Progenitor cell of endocrine pancreas (in vitro differentiated cells): Measurements from ENCODE around the gene ZNF595. TPM values are rescaled to one million over a fixed set of nuclear protein-coding genes. Genes with fewer than 3 reads are reported as not detected.

Source experiments
- DNase-seq: peaks from one replicate; pipeline ENCODE4 v3.0.0; 2021; ENCODE audit warnings: low spot score; ENCODE audit not compliant: unreplicated experiment
- H3K27ac Mint-ChIP-seq: 2 replicates; pipeline ENCODE4 v1.8.0; 2021; ENCODE audit warnings: mild to moderate bottlenecking, moderate library complexity, mixed read lengths
- H3K27me3 Mint-ChIP-seq: 2 replicates; pipeline ENCODE4 v1.8.0; 2021; ENCODE audit warnings: mixed read lengths
- H3K36me3 Mint-ChIP-seq: 2 replicates; pipeline ENCODE4 v1.8.0; 2022; ENCODE audit warnings: mixed read lengths; ENCODE audit not compliant: insufficient read depth
- H3K4me1 Mint-ChIP-seq: 2 replicates; pipeline ENCODE4 v1.8.0; 2021; ENCODE audit warnings: low read depth, mixed read lengths
- H3K4me3 Mint-ChIP-seq: 2 replicates; pipeline ENCODE4 v1.8.0; 2021; ENCODE audit warnings: low read depth, mild to moderate bottlenecking, moderate library complexity, mixed read lengths
- H3K9me3 Mint-ChIP-seq: 2 replicates; pipeline ENCODE4 v1.8.0; 2021; ENCODE audit warnings: low read depth, mixed read lengths
- total RNA-seq: library from RNA; stranded (reverse); gene quantifications from 2 replicates; pipeline ENCODE4 v1.2.1, GENCODE V29; 2021
- TF ChIP-seq, protein P1 (sequence below): fragments of 200-600 bp; sonication (generic); IDR thresholded peaks from one replicate; pipeline ENCODE4 v1.5.0; 2021; ENCODE audit warnings: antibody characterized with exemption, mild to moderate bottlenecking; ENCODE audit not compliant: unreplicated experiment

The ZNF595 gene
- total RNA-seq, 1 donor from 2014 or later, result 9.5 TPM

DNA sequence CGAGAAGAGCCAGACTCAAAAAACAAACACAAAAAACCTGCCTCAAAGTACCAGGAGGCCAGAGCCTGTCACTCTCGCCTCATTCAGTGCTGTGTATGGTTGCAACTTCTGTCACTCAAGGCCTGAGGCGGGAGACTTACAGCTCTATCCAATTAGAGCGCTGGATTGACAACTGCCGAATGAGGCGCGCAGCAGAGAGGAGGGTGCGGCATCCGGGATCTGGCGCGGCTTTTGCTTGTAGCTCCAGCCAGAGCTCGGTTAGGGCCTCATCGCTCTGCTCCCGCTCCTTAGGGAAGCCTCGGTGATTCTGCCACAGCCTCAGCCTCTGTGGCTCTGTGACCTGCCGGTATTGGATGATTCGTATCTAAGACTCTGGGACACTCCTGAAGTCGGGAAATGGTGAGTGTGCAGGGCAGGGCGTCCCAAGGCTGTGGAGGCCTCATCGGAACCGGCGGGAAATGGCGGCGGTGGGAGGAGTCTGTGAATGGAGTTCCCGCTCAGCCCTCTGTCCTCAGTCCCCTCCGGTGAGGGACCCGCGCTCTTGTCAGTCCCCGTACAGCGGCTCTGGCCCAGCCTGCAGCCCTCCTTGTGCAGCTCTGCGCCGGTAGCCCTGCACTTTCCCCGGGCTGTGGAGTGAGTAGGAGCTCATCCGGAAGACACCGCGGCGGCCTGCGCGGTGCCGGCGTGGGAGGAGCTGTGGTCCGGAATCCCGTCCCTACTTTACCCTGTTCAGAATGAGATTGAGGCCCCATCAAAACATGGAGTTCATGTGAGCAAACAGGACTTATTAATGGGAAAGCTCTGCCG, 71.4 kb downstream of the ZNF595 start, which contains the start of gene ZNF718:
ZNF718 (plus strand) TSS at position 227 of the 807 bp plus-strand sequence; CDS start at position 397, 170 bp downstream.
- H3K27me3 Mint-ChIP-seq, result no peaks in the 10 kb centered on the region
- DNase-seq, result peak; percentile 87
- H3K4me3 Mint-ChIP-seq, result peak within 1 kb of the TSS; percentile 97
- TF ChIP-seq, protein P1, sequence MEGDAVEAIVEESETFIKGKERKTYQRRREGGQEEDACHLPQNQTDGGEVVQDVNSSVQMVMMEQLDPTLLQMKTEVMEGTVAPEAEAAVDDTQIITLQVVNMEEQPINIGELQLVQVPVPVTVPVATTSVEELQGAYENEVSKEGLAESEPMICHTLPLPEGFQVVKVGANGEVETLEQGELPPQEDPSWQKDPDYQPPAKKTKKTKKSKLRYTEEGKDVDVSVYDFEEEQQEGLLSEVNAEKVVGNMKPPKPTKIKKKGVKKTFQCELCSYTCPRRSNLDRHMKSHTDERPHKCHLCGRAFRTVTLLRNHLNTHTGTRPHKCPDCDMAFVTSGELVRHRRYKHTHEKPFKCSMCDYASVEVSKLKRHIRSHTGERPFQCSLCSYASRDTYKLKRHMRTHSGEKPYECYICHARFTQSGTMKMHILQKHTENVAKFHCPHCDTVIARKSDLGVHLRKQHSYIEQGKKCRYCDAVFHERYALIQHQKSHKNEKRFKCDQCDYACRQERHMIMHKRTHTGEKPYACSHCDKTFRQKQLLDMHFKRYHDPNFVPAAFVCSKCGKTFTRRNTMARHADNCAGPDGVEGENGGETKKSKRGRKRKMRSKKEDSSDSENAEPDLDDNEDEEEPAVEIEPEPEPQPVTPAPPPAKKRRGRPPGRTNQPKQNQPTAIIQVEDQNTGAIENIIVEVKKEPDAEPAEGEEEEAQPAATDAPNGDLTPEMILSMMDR, result no peak
- H3K4me1 Mint-ChIP-seq, result peaks cover 10% of the 10 kb centered on the region
- H3K27ac Mint-ChIP-seq, result peak within 1 kb of the TSS; percentile 99
- H3K36me3 Mint-ChIP-seq, result peaks cover 12% of the 10 kb centered on the region
- peaks cover 18% of the 10 kb centered on the region for H3K9me3 Mint-ChIP-seq

DNA sequence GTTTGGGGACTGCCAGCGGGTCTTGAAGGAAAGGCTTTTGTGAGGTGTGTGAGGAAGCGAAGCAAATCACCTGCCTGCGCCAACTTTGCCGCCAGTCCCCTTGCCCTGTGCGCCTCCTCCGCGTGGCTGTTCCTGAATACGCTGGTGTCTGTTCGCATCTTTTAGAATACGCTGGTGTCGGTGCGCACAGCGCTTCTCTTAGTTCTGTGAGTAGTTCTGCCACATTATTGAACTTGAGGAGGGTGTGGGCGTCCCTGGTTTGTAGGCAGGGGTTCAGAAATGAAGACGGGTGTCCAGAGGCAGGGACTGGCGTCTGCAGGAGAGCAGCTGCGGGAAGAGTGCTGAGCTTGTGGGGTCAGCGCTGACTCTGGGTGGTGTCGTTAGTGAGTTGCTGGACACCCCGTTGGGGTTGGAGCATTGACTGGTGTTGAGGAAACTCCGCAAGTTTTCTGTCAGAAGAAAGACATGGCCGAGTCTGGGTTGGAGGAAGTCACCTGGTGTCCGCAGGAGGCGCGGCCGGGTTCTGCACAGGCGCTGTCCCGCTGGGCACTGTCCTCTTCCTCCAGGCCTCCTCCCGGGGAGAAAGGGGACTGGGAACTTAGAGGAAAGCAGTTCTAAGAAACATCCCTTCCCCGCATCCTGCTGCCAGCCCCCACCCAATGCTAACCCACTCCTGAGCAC, 72.1 kb downstream of the ZNF595 start:
- Mint-ChIP-seq H3K4me1 (peaks cover 10% of the 10 kb centered on the region), H3K9me3 (peaks cover 18% of the 10 kb centered on the region), H3K36me3 (peaks cover 12% of the 10 kb centered on the region), H3K4me3 (peak overlapping the region; percentile 97), H3K27ac (peak overlapping the region; percentile 99), H3K27me3 (no peaks in the 10 kb centered on the region)
- no peak for DNase-seq
- TF ChIP-seq, protein P1, result no peak

DNA sequence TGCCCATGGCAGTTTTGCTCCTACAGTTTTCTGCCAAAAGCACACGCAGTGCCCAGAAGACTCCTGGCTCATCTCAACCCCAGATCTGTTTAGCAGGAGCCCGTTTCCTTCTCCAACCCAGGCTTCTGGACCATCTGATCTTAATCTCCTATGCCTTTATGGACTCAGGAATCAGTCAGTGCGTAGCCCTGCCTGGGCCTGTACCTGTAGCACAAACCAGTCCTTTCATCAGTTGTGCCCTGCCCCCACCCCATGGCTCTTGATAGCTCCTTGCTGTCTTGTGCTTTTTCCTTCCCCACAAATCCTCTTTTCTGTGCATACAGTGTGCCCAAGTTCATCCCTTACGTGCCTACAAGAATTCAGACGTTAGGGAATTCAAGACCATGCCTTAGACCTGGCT, 72.7 kb downstream of the ZNF595 start:
- Mint-ChIP-seq H3K36me3 (peaks cover 12% of the 10 kb centered on the region), H3K27me3 (no peaks in the 10 kb centered on the region)

DNA sequence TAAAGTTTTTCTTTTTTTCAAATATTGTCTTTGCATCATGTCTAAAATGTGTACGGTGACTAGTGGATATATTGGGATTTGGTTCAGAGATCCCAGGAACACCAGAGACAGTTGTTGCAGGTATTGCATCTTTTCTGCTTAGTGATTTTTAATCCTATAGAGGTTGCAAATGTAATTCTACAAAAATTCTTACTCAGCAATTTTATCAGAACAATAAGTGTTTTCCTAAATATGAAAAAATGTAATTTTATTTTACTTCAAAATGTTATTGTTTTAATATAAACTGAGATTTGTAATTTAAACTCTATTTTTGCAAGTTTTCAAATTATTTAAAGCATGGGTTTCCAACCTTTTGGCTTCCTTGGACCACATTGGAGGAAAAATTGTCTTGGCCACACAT, 79.4 kb downstream of the ZNF595 start:
- DNase-seq, result no peak
- H3K36me3 Mint-ChIP-seq, result peaks cover 35% of the 10 kb centered on the region
- H3K4me1 Mint-ChIP-seq, result no peaks in the 10 kb centered on the region
- no peak overlapping the region for H3K4me3 Mint-ChIP-seq
- H3K27ac Mint-ChIP-seq, result no peak overlapping the region
- peaks cover 17% of the 10 kb centered on the region for H3K9me3 Mint-ChIP-seq
- H3K27me3 Mint-ChIP-seq, result no peaks in the 10 kb centered on the region
- TF ChIP-seq, protein P1, result no peak

More for the DNA sequence above, 72.7 kb downstream of the ZNF595 start:
- no peak for DNase-seq
- Mint-ChIP-seq H3K4me3 (peak overlapping the region; percentile 97), H3K9me3 (peaks cover 17% of the 10 kb centered on the region), H3K27ac (peak overlapping the region; percentile 99), H3K4me1 (peaks cover 10% of the 10 kb centered on the region)
- TF ChIP-seq, protein P1, result no peak

Other genes starting within 250 kb of the ZNF595 start
- gene ZNF718, start 71.2 kb downstream of the ZNF595 start, total RNA-seq, result 9.3 and 10.3 TPM in 2 replicates